T-helper 1 cell (primary cell): ENCODE measurements around the gene HNRNPR.

Source experiments
- DNase-seq, 5 donors: peaks; one replicate each; pipeline ENCODE4 v3.0.0-alpha.2; 2012 to 2020

The HNRNPR gene

DNA sequence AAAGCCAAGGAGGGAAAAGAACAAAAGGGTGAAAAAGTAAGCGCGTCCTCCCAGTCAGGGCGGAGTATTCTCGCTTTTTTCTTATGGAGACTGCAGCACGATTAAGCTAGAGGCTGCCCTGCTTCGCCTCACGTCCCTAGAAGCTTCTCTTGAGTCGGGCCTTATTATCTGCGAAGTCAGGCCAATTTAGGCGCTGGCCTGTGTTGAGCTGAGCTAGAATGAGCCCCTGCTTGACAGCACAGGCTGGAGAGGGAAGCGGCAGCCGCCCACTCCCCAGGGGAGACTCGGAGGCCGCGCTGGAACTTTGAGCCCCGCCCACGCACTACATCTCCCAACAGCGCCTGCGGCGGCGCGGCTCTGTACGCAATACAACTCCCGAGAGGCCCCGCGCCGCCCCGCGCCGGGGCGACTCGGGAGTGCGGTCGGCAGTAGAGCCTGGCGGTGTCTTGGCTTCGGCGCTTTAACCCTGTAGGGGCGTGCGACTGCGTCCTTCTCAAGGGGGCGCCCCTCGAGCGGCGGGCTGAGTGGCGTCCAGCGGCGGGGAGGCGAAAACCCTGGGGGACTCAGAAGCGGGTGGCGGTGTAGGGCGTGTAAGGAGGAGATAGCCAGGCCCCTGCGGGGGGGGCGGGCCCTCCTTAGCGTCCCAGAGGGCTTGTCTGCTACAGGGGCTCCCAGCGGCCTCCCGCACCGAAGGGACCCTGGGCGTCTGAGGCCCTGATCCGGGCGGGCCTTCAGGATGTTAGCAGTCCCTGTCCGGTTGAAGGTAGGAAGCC lies 24.7 kb upstream of the HNRNPR start:
- peak; percentile 73 to 90 (median 82) for DNase-seq

GRCh38 chr1:23367791-23368561 lies 23.9 kb upstream of the HNRNPR start:
- DNase-seq = peak; percentile 97 to 99 (median 98)

GRCh38 chr1:23367451-23367790 lies 23.3 kb upstream of the HNRNPR start:
- no peak for DNase-seq

- DNase-seq = no peak
Observed at GRCh38 chr1:23366598-23366997, 22.5 kb upstream of the HNRNPR start.

DNA sequence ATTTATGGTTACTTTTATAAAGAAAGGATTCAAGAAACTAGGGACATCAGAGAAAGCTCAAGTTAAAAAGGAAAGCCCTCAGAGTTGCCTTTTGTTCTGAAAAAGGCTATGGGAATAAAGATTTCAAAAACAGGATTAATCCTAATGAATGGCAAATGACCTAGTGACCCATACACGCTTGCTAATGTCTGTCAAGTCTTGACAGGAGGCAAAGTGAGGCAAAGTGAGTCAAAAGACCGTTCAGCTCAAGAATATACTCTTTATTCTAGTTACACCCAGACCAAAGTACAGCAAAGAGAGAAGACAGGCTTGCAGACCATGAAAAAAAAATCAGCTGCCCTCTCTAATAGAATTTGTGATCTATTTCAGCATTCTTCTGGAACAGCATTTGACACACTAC lies 22.1 kb upstream of the HNRNPR start:
- DNase-seq = no peak

DNA sequence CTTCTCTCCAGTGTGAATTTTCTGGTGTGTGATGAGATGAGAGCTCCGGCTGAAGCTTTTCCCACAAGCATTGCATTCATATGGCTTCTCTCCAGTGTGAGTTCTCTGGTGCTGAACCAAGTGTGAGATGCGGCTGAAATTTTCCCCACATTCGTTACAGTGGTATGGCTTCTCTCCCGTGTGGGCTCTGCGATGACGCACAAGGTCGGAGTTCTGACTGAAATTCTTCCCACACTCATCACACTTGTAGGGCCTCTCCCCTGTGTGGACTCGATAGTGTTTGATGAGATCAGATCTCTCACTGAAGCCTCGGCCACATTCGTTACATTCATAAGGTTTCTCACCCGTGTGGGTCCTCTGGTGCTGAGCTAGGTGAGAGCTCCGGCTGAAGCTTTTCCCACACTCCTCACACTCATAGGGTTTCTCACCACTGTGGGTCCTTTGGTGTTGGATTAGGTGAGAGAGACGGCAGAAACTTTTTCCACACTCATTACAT lies 18.2 kb upstream of the HNRNPR start:
- DNase-seq = no peak

GRCh38 chr1:23358310-23358875 lies 14.3 kb upstream of the HNRNPR start:
- DNase-seq = no peak

DNA sequence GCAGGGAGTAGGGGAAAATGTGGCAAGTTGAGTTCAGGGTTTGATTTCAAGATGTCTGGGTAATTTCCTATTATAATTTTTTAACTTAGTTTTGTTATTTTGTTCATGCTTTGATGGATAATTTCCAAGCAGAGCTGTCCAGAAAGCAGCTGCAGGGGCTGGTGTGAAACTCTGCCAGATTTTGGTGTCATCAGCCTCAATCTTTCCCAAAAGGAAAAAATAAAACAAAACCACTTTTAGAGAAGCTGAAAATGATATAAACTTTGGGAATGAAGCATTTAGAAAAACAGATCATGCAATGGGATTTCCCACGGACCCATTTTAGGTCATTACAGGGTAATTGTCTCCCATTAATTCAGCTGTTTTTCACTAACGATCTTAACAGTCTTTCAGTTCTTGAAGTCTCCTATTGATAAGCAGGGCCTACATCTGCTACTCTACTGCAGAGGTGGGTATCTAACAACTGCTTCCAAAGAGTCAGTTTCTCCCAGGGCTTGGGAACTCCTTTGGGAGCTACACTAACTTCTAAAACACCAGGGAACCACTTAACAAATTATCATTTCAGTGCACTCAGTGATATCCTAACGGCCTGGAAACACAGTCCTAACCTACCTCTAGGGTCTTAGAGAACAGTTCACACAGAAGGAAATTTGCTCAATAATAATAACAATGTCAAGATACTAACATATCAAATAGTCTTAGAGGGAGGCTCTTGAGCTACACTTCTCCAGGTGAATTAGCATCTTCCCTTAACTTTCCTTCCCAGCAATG lies 13.2 kb upstream of the HNRNPR start:
- DNase-seq = no peak

GRCh38 chr1:23356471-23357137 lies 12.5 kb upstream of the HNRNPR start:
- DNase-seq = no peak

DNA sequence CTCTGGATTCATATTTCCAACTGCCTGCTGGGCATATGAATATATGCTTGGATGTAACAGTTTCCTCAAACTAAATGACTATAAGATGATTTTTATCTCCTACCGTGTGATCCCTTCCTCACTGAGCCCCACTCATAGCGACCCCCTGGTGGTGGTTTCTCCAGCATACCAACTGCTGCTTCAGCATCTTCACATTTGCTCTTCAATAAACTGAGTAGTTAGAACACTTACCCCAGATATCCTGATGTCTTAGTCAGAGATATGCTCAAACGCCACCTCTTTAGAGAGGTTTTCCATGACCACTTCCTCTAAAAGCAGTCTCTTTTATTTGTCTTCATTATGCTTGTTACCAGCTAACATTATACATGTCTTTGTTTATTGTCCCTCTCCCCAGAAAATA lies 10.2 kb upstream of the HNRNPR start:
- DNase-seq = no peak

DNA sequence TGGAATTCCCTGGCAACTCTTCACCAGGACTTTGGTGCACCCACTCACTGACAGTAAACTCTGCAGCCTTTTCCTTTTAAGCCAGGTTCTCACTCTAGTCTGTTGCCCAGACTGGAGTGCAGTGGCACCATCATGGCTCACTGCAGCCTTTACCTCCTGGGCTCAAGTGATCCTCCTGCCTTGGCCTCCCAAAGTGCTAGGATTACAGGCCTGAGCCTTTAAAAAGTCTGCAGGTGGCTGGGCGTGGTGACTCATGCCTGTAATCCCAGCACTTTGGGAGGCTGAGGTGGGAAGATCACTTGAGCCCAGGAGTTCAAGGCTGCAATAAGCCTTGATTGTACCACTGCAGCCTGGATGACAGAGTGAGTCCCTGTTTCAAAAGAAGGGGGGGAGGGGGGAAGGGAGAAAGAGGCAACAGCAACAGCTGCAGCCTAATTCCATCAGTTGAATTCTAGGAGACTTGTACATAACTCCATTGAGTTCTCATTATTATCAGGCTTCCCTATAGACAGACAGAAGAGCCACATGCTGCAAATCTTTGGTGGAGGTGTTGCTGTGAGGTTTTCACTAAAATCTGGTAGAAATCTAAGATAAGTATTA lies 8.1 kb upstream of the HNRNPR start:
- no peak for DNase-seq

DNA sequence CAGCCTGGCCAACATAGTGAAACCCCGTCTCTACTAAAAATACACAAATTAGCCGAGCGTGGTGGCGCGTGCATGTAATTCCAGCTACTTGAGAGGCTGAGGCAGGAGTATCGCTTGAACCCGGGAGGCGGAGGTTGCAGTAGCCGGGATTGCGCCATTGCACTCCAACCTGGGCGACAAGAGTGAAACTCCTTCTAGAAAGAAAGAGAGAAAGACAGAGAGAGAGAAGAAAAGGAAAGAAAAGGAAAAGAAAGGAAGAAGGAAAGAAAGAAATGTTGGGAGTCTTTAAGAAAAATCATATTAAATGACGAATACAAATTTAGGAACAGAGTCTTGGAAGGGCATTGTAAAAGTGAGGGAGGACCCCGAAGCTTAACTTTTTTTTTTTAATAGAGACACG lies 1.8 kb upstream of the HNRNPR start:
- DNase-seq = no peak

GRCh38 chr1:23344987-23345472 lies 946 bp upstream of the HNRNPR start:
- DNase-seq = no peak

GRCh38 chr1:23343221-23344110 lies 618 bp downstream of the HNRNPR start:
- DNase-seq = peak; percentile 8 to 35 (median 14)

DNA sequence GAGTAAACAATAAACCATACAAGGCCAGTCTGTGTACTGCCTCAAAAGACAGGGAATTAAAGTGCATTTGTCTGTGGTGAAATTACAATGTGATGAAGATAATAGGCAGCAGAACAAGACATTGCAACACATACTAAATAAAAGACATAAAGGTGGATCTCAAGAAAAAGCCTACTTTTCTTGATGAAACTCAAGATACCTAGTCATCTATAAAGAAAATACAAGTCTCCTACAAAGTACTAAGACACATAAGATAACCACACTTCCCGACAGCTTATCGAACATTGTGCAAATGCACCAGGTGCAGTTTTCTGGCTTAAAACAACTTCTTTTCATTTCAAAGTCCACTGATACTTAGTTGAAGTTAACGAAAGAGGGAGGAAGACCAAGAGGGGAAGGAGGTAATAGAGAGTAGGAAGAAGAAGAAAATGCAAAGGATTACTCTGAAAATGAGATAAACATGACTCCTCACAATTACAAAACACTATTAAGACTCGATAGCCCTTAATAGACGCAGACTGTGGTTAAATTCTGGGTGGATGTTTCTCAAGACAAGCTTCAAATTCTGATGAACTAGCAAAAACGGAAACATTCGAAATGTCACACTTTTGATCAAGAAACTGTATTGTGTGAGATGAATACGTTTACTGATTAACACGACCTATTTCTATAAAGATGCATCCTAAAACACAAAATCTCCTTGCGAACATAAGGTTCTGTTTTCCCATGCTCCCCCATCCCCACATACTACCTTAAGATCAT lies 2.0 kb downstream of the HNRNPR start:
- DNase-seq = no peak

DNA sequence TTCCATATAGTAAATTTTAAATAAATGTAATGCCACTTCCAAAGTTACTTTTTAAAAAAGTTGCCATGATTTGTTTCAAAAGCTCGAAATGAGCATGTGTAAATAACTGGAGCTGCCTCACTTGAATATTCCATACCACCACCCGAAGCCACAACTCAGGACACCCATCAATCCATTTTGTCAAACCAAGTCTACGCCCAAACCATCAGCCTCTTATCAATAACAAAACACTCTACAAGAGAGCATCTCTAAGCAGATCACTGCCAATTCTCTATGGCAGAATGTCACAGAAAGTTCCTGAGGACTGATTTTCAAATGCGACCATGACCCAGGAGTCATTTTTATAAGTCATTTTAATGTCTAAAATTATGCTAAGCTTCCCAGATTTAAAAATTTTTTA lies 4.5 kb downstream of the HNRNPR start:
- DNase-seq = no peak

DNA sequence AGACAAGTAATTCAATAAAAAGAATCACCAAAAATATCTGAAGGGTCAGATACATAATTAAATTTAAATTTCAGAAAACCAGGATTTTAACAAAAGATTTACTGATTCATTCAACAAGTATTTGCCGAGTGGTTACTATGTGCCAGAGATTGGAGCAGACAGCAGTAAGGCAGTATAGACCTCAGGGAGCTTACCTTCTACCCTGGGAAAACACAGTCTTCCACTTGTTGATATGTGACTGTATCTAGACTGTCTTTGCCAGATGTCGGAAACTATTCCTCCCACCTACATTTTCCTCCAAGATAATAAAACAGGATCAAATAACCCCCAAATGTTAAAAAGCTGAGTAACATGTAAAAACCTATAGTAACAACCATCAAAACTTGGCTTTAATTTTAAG lies 6.2 kb downstream of the HNRNPR start:
- no peak for DNase-seq

- no peak for DNase-seq
Observed at GRCh38 chr1:23331713-23332112, 12.4 kb downstream of the HNRNPR start.

DNA sequence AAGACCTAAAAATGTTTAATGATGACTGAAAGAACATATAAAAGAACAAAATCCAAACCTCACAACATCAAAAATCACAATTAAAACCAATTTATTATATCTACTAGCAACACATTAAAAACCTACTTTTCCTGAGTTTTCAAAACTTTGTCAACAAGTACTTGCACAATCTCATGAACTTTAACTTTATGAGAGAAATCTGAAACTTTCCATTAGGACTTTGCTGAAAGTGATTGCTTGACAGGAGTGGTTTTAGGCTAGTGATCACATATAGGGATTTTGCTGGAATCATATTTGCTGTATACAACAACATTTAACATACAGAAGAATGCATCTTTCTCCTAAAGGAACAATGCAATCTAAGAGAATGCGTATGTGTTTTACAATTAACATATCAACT lies 13.2 kb downstream of the HNRNPR start:
- no peak for DNase-seq

DNA sequence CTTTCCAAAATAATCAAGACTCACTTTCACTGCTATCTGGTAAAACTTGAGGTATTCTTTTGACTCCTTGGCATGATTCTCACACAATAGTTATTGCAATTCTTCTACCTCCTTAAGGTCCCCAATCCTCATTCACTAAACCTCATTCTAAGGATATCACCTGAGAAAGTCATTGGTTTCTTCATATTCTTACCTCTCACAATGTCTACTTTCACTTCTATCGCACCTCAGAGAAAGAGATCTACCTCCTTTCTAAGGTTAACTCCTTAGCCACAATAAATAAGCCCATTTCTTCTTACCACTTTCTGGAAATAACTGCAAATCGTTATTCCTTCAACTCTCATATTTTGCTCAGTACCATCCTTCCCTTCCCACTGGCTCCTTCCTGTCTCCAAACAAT lies 18.7 kb downstream of the HNRNPR start:
- DNase-seq = no peak
